Thyroid gland (tissue), 4 donors: ENCODE results near the gene VWF. TPM values are rescaled to one million over a fixed set of nuclear protein-coding genes. Genes with fewer than 3 reads are reported as not detected.
A peak's percentile ranks its signal among the peaks of the same experiment; 100 is the strongest.

Source experiments
- DNase-seq, 2 donors: peaks; one replicate each; pipeline ENCODE4 v3.0.0-alpha.2; 2019
- H3K27ac ChIP-seq, 3 donors: fragments of 200-600 bp; sonication (generic); 1 replicate in 2 of 3; 2 replicates in 1 of 3; pipeline ENCODE4 v1.5.1; 2016 to 2019; ENCODE audit warnings: mild to moderate bottlenecking in 1 of 3, moderate library complexity in 1 of 3
- H3K27me3 ChIP-seq: fragments of 200-600 bp; sonication (generic); one replicate; pipeline ENCODE4 v1.5.1; 2019
- H3K36me3 ChIP-seq, 2 donors: fragments of 200-600 bp; sonication (generic); one replicate each; pipeline ENCODE4 v1.5.1; 2016 to 2019
- H3K4me1 ChIP-seq, 2 donors: fragments of 200-600 bp; sonication (generic); one replicate each; pipeline ENCODE4 v1.5.1; 2017 to 2019
- H3K4me3 ChIP-seq, 3 donors: fragments of 200-600 bp; sonication (generic); replicated peaks in 1 of 3; 1 replicate in 2 of 3; 2 replicates in 1 of 3; pipeline ENCODE4 v1.5.1; 2016; ENCODE audit warnings: mild to moderate bottlenecking in 1 of 3
- H3K9me3 ChIP-seq: fragments of 200-600 bp; sonication (generic); one replicate; pipeline ENCODE4 v1.5.1; 2017
- CTCF ChIP-seq, 6 experiments: fragments of 200-600 bp in 3 of 6; fragments of 450-650 bp in 3 of 6; sonication (generic) in 3 of 6; IDR thresholded peaks; one replicate each; pipeline ENCODE4 v1.5.1; 2016 to 2019; ENCODE audit warnings: antibody characterized with exemption in 6 of 6, mild to moderate bottlenecking in 2 of 6, inconsistent platforms in 1 of 6, moderate library complexity in 1 of 6
- POLR2A ChIP-seq, 2 donors: fragments of 450-650 bp; IDR thresholded peaks; one replicate each; pipeline ENCODE4 v1.6.1; 2017; ENCODE audit warnings: antibody characterized with exemption in 2 of 2, mild to moderate bottlenecking in 2 of 2, moderate library complexity in 1 of 2
- whole genome bisulfite sequencing, 2 donors: methylation state at CpG; one replicate each; pipeline ENCODE4 v1.1.5; 2017; 5-methylcytosine and 5-hydroxymethylcytosine counted together
- intact Hi-C: fragments of 100-400 bp; cut with DNase I; formaldehyde crosslinking; loops from one replicate; pipeline ENCODE4 v1.15.1; 2023
- total RNA-seq, 4 donors: library from RNA; depleted of rRNA; stranded (reverse); fragments of >200 nt; gene quantifications; one replicate each; pipeline ENCODE4 v1.2.3, GENCODE V29; 2016

Gene VWF
- total RNA-seq, 4 donors from 2014 or later, result 54.3 to 169 (median 98.5) TPM

GRCh38 chr12:6066651-6067050, 57.8 kb downstream of the VWF start:
- peaks cover 0 to 10% of the 10 kb centered on the region in 2 donors for H3K4me1 ChIP-seq
- H3K36me3 ChIP-seq, result no peaks in the 10 kb centered on the region
- intact Hi-C loops, result loop anchor here (5.0 kb wide), 1 partner anchor 121 kb away; no protein-coding TSS in a partner anchor
- no peaks in the 10 kb centered on the region for H3K9me3 ChIP-seq
- DNase-seq, result no peak
- no peak overlapping the region for H3K4me3 ChIP-seq
- no CpG with 5 or more reads among the region's 1 CpG for WGBS, 2 donors
- H3K27me3 ChIP-seq, result no peaks in the 10 kb centered on the region
- TF ChIP-seq POLR2A (IDR thresholded peaks at IDR 0.05) (no peak), CTCF (IDR thresholded peaks at IDR 0.05) (no peak)
- H3K27ac ChIP-seq, result no peak overlapping the region

- TF ChIP-seq POLR2A (IDR thresholded peaks at IDR 0.05) (no peak), CTCF (IDR thresholded peaks at IDR 0.05) (no peak)
- intact Hi-C loops, result loop anchor here (5.0 kb wide), 1 partner anchor 121 kb away; no protein-coding TSS in a partner anchor
- no peak overlapping the region for H3K4me3 ChIP-seq
- H3K9me3 ChIP-seq, result no peaks in the 10 kb centered on the region
- H3K36me3 ChIP-seq, result no peaks in the 10 kb centered on the region
- no peaks in the 10 kb centered on the region for H3K27me3 ChIP-seq
- no peak for DNase-seq
- peaks cover 0 to 10% of the 10 kb centered on the region in 2 donors for H3K4me1 ChIP-seq
- no peak overlapping the region for H3K27ac ChIP-seq
- WGBS, 2 donors, result 94 to 95% methylated on average over 5 of the region's 5 CpGs
These were observed 58.6 kb downstream of the VWF start for GRCh38 chr12:6065863-6066199.

- Histone ChIP-seq H3K4me3 (no peak overlapping the region), H3K27ac (no peak overlapping the region), H3K9me3 (no peaks in the 10 kb centered on the region), H3K4me1 (peaks cover 0 to 10% of the 10 kb centered on the region in 2 donors), H3K27me3 (no peaks in the 10 kb centered on the region), H3K36me3 (no peaks in the 10 kb centered on the region)
- no peak for DNase-seq
- intact Hi-C loops, result loop anchor here (5.0 kb wide), 1 partner anchor 122 kb away; no protein-coding TSS in a partner anchor
- TF ChIP-seq CTCF (IDR thresholded peaks at IDR 0.05) (no peak), POLR2A (IDR thresholded peaks at IDR 0.05) (no peak)
- 59 to 65% methylated on average over 3 to 8 of the region's 8 CpGs for WGBS, 2 donors
These were observed 59.2 kb downstream of the VWF start for GRCh38 chr12:6065131-6065862.

- no peaks in the 10 kb centered on the region for H3K36me3 ChIP-seq
- WGBS, 2 donors, result 63 to 67% methylated on average over 20 of the region's 20 CpGs
These were observed 61.4 kb downstream of the VWF start for GRCh38 chr12:6062757-6063735.

More at GRCh38 chr12:6062757-6063735, 61.4 kb downstream of the VWF start:
- TF ChIP-seq POLR2A (IDR thresholded peaks at IDR 0.05), result no peak
- TF ChIP-seq CTCF (IDR thresholded peaks at IDR 0.05), result peak; percentile 65 to 91 (median 86)
- H3K27me3 ChIP-seq, result no peaks in the 10 kb centered on the region
- peaks cover 0 to 10% of the 10 kb centered on the region in 2 donors for H3K4me1 ChIP-seq
- intact Hi-C loops, result loop anchor here (5.0 kb wide), 1 partner anchor 219 kb away; no protein-coding TSS in a partner anchor
- DNase-seq, result peak; percentile 42 to 49
- no peaks in the 10 kb centered on the region for H3K9me3 ChIP-seq
- no peak overlapping the region for H3K4me3 ChIP-seq
- no peak overlapping the region for H3K27ac ChIP-seq
